IMR-90 (cell line): Measurements from ENCODE around the gene MAN2A1. TPM values are rescaled to one million over a fixed set of nuclear protein-coding genes. Genes with fewer than 3 reads are reported as not detected.
"Not testable (repeated sequence)": the region's sequence is repeated elsewhere in the genome, so short reads cannot be mapped to it uniquely, and the experiment has no call there.

Experiments used
- ATAC-seq: fragments of 200-7000 bp; cut with Tn5 transposase; 2 replicates; pipeline ENCODE4 v1.9.1; 2020; ENCODE audit warnings: low read depth, mild to moderate bottlenecking, moderate library complexity
- BruUV-seq: library from RNA; stranded (reverse); fragments of 400-500 nt; replicated peaks from 2 replicates; lab custom pipeline; 2021; lab: Mats Ljungman, UMichigan
- CTCF ChIA-PET: fragments of 300-600 bp; formaldehyde crosslinking; extraction: SDS; loops from one replicate; lab custom pipeline; 2021; ENCODE audit warnings: antibody characterized with exemption; lab: Yijun Ruan, JAX
- POLR2A ChIA-PET: fragments of 300-600 bp; sonication (Branson Sonifier 250); formaldehyde crosslinking; loops from one replicate; lab custom pipeline; 2022; ENCODE audit warnings: antibody characterized with exemption; ENCODE audit not compliant: unreplicated experiment; lab: Charles Lee
- DNase-seq: peaks from one replicate; pipeline ENCODE4 v3.0.0; 2013
- H2AFZ ChIP-seq: replicated peaks from 2 replicates; pipeline ENCODE3; 2013; ENCODE audit warnings: low read length, mild to moderate bottlenecking; ENCODE audit not compliant: poor library complexity
- H2AK5ac ChIP-seq: 2 replicates; pipeline ENCODE4 v1.6.1; 2013; ENCODE audit warnings: low read depth, low read length, inconsistent platforms
- H2AK9ac ChIP-seq: replicated peaks from 2 replicates; pipeline ENCODE3; 2013; ENCODE audit warnings: mild to moderate bottlenecking, low read depth, low read length, moderate library complexity; ENCODE audit not compliant: poor library complexity
- H2BK120ac ChIP-seq: 2 replicates; pipeline ENCODE4 v1.6.1; 2013; ENCODE audit warnings: low read depth, low read length, inconsistent platforms
- H2BK15ac ChIP-seq: 3 replicates; pipeline ENCODE4 v1.6.1; 2013; ENCODE audit warnings: low read depth, low read length, inconsistent platforms
- H2BK20ac ChIP-seq: 2 replicates; pipeline ENCODE4 v1.6.1; 2013; ENCODE audit warnings: low read depth, mild to moderate bottlenecking, inconsistent platforms, low read length, moderate library complexity
- H2BK5ac ChIP-seq: 2 replicates; pipeline ENCODE4 v1.6.1; 2013; ENCODE audit warnings: mild to moderate bottlenecking, low read depth, low read length, inconsistent platforms; ENCODE audit not compliant: poor library complexity, severe bottlenecking
- H3K14ac ChIP-seq: replicated peaks from 2 replicates; pipeline ENCODE4 v1.6.1; 2013; ENCODE audit warnings: low read depth, low read length, inconsistent platforms
- H3K18ac ChIP-seq: 2 replicates; pipeline ENCODE4 v1.6.1; 2013; ENCODE audit warnings: low read depth, low read length, control low read depth
- H3K23ac ChIP-seq: 2 replicates; pipeline ENCODE4 v1.6.1; 2013; ENCODE audit warnings: low read depth, low read length, inconsistent platforms
- H3K27ac ChIP-seq: 2 replicates; pipeline ENCODE4 v1.5.1; 2013; ENCODE audit warnings: mild to moderate bottlenecking, control low read depth, low read length; ENCODE audit not compliant: insufficient read depth
- H3K27me3 ChIP-seq: 2 replicates; pipeline ENCODE4 v1.6.1; 2013; ENCODE audit warnings: low read length; ENCODE audit not compliant: control insufficient read depth, insufficient read depth
- H3K36me3 ChIP-seq: 2 replicates; pipeline ENCODE4 v1.6.1; 2013; ENCODE audit warnings: low read length, mixed read lengths; ENCODE audit not compliant: control insufficient read depth, insufficient read depth
- H3K4ac ChIP-seq: 2 replicates; pipeline ENCODE4 v1.6.1; 2013; ENCODE audit warnings: low read depth, low read length, inconsistent platforms
- H3K4me1 ChIP-seq: 2 replicates; pipeline ENCODE4 v1.6.1; 2013; ENCODE audit warnings: low read length, mixed read lengths; ENCODE audit not compliant: control insufficient read depth, insufficient read depth
- H3K4me2 ChIP-seq: 2 replicates; pipeline ENCODE4 v1.6.1; 2013; ENCODE audit warnings: low read depth, mild to moderate bottlenecking, control low read depth, low read length, moderate library complexity
- H3K4me3 ChIP-seq: 2 replicates; pipeline ENCODE4 v1.5.1; 2013; ENCODE audit warnings: low read depth, mild to moderate bottlenecking, control low read depth, low read length, moderate library complexity; ENCODE audit not compliant: insufficient read depth
- H3K56ac ChIP-seq: 2 replicates; pipeline ENCODE4 v1.6.1; 2013; ENCODE audit warnings: low read length, inconsistent platforms; ENCODE audit not compliant: insufficient read depth; ENCODE audit errors: extremely low read depth
- H3K79me1 ChIP-seq, 2 experiments: 2 replicates each; pipeline ENCODE4 v1.6.1; 2013; ENCODE audit warnings: low read length in 2 of 2, inconsistent platforms in 1 of 2, low read depth in 1 of 2
- H3K9ac ChIP-seq: 2 replicates; pipeline ENCODE4 v1.6.1; 2013; ENCODE audit warnings: low read depth, low read length, control low read depth
- H3K9me1 ChIP-seq: 2 replicates; pipeline ENCODE4 v1.6.1; 2013; ENCODE audit warnings: low read length, inconsistent platforms; ENCODE audit not compliant: insufficient read depth
- H3K9me3 ChIP-seq: 2 replicates; pipeline ENCODE4 v1.6.1; 2013; ENCODE audit warnings: low read length; ENCODE audit not compliant: control insufficient read depth, insufficient read depth
- H4K20me1 ChIP-seq: 2 replicates; pipeline ENCODE4 v1.6.1; 2013; ENCODE audit warnings: low read length, inconsistent platforms; ENCODE audit not compliant: insufficient read depth
- H4K5ac ChIP-seq: 2 replicates; pipeline ENCODE4 v1.6.1; 2013; ENCODE audit warnings: mild to moderate bottlenecking, low read depth, low read length, control low read depth
- H4K8ac ChIP-seq, 2 experiments: 2 replicates each; pipeline ENCODE4 v1.6.1; 2013; ENCODE audit warnings: low read depth in 2 of 2, low read length in 2 of 2, control low read depth in 1 of 2, inconsistent platforms in 1 of 2
- H4K91ac ChIP-seq: 2 replicates; pipeline ENCODE4 v1.6.1; 2013; ENCODE audit warnings: low read depth, low read length, inconsistent platforms; ENCODE audit not compliant: insufficient read depth
- WGBS, 2 experiments: methylation state at CpG; one replicate each; pipeline versions ENCODE4 v1.1.5 to v1.1.7; 2013; ENCODE audit warnings: missing lambda C conversion rate in 2 of 2; ENCODE audit not compliant: insufficient read length in 1 of 2; ENCODE audit errors: extremely low coverage in 2 of 2; 5-methylcytosine and 5-hydroxymethylcytosine counted together
- dilution Hi-C: fragments of 300-500 bp; cut with HindIII; formaldehyde crosslinking; loops from one replicate; pipeline ENCODE4 v1.14.3; 2018; ENCODE audit warnings: low sequenced_read_pairs; ENCODE audit not compliant: unreplicated experiment
- in situ Hi-C: fragments of 300-500 bp; cut with MboI; formaldehyde crosslinking; loops from 3 replicates; pipeline ENCODE4 v1.14.3; 2019; ENCODE audit warnings: low sequenced_read_pairs, inconsistent platforms, mixed read lengths
- intact Hi-C: fragments of 100-400 bp; cut with micrococcal nuclease; formaldehyde crosslinking; loops from 2 replicates; pipeline ENCODE4 v1.10.0; 2022
- polyA plus RNA-seq, 3 experiments: library from polyadenylated mRNA; depleted of rRNA; stranded (reverse); fragments of >200 nt; gene quantifications; 2 replicates each; pipeline ENCODE4 v1.2.3, GENCODE V29; 2012; ENCODE audit warnings: low replicate concordance in 1 of 3
- total RNA-seq: library from RNA; depleted of rRNA; stranded (reverse); fragments of >200 nt; gene quantifications from 2 replicates; pipeline ENCODE4 v1.2.3, GENCODE V29; 2012

The MAN2A1 gene
- total and polyA plus RNA-seq, 2 of the 4 experiments (the other 2 are of a cell fraction): 16.4 to 29.6 TPM

- H3K18ac ChIP-seq, H2AK9ac ChIP-seq, H4K20me1 ChIP-seq, H3K9ac ChIP-seq, H4K8ac ChIP-seq, H3K27me3 ChIP-seq, H2BK15ac ChIP-seq, POLR2A ChIA-PET, CTCF ChIA-PET, H2BK20ac ChIP-seq, H3K79me1 ChIP-seq, BruUV-seq, H3K4me3 ChIP-seq, H4K5ac ChIP-seq, H2BK120ac ChIP-seq, H3K4me1 ChIP-seq, H3K27ac ChIP-seq, H4K91ac ChIP-seq, H3K14ac ChIP-seq, H3K56ac ChIP-seq, H2AFZ ChIP-seq, ATAC-seq, H2AK5ac ChIP-seq, in situ Hi-C loops, H3K9me1 ChIP-seq, H3K4ac ChIP-seq, H3K23ac ChIP-seq, intact Hi-C loops, H3K4me2 ChIP-seq, H3K36me3 ChIP-seq, DNase-seq, H2BK5ac ChIP-seq, H3K9me3 ChIP-seq, dilution Hi-C loops: not testable (repeated sequence)
- WGBS, 2 experiments: 94% methylated on average over 5 of the region's 42 CpGs; no CpG with 5 or more reads in 1 of the 2 experiments
These were observed 142.8 kb downstream of the MAN2A1 start for GRCh38 chr5:109832207-109833188.
